Measurements from ENCODE around the gene YTHDC2.
"Not testable (repeated sequence)": the region's sequence is repeated elsewhere in the genome, so short reads cannot be mapped to it uniquely, and the experiment has no call there.

- not testable (repeated sequence) for TF ChIP-seq YY1 (IDR thresholded peaks at IDR 0.05; ENCODE audit: insufficient read depth, insufficient read length); SUZ12 (IDR thresholded peaks at IDR 0.05; ENCODE audit: extremely low read depth, insufficient read depth, insufficient read length); ZNF274 (IDR thresholded peaks at IDR 0.05; ENCODE audit: low read depth, low read length)
Measured at GRCh38 chr5:113603246-113603645, 89.8 kb downstream of the YTHDC2 start.
